ENCODE data around the gene BRF1.

- no peak for TF ChIP-seq SUZ12 (IDR thresholded peaks at IDR 0.05; ENCODE audit: extremely low read depth, insufficient read depth, insufficient read length)
- TF ChIP-seq YY1 (IDR thresholded peaks at IDR 0.05; ENCODE audit: insufficient read depth, insufficient read length): no peak
- TF ChIP-seq ZNF274 (IDR thresholded peaks at IDR 0.05; ENCODE audit: low read depth, low read length): no peak
Measured at GRCh38 chr14:105274637-105275036, 26.2 kb downstream of the BRF1 start.

Measured in NT2/D1 (cell line).